Measurements from ENCODE around the gene TBC1D4.

TBC1D4 gene

DNA sequence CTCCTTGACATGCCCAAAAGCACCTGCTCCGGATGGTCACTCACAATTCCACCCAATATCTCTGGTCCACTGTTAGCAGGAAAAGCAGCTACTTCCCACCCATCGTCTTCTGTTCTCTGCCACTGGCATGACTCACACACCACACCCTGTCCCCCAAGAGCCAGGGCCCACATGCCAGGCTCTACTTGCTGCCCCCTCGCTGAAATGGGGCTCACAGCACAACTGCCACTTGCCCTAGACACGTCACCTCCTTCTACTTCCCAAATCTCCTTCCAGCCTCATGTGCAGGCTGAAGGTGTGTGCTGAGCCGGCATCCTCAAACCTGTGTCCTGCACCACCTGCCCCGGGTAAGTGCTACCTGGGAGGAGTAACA, 65.0 kb downstream of the TBC1D4 start:
- DNase-seq, result no peak

DNA sequence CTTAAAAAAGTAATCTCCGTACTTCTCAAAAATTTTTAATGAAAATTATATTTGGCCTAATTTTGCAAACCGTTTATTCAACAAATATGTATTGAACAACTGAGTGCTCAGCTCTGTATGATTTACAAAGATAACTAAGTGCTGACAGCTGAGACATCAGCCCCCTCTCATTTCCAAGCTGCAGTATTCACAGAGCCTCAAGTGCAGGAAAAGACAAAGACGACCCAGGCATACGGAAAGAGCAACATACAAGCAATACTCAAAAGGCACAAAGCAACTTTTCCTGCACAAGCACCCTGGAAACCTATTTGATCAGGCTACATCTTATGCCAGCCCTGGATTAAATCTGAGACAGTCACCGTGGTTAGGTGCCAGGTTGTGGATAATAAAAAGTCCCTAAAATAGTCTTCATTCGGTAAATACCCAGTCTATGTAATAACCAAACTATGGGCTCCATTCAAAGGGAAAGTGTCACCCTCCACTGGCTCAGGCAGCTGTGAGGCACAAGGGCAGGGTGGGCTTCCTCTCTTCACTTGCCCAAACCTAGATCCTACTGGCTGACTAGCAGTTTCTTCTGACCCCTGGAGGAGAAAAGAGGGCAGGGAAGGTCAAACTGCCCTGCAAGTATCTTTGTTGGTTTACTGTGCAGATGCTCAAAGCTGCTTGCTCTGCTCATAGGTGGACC, 65.5 kb downstream of the TBC1D4 start:
- DNase-seq, result no peak

DNA sequence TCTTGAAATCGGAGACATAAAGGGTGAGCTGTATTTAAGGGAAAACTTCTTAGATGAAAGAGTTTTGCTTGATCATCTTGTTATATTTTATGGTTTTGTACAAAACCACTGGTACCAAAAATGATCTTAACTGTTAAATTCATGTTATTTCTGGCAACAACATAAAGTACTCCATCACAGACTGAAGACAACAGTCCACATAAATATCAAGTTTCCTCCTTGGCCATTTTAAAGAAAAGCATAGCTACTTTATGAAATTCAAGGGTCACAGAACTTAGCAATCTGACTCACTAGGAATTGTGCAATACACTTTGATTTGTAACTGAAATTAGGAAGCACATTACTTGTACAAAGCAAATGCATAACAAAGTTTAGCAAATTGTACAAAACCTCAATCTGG, 66.3 kb downstream of the TBC1D4 start:
- DNase-seq, result no peak

DNA sequence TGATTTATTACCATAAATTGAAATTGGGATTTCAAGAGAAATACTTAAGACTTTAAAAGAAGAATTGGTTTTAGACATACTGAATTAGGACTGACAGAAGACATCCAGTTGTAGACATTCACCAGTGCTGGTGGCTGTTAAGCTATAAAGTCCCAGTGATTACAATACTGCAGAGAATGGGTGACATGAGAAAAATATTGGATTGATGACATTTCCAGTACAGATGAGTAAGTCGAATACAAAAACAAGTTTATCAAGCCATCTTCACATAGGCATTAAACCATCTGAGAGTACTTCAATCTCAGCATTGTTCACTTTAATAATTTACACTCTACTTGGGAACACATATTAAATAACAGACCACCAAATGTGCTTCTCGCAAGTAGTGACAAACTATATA, 66.8 kb downstream of the TBC1D4 start:
- no peak for DNase-seq

DNA sequence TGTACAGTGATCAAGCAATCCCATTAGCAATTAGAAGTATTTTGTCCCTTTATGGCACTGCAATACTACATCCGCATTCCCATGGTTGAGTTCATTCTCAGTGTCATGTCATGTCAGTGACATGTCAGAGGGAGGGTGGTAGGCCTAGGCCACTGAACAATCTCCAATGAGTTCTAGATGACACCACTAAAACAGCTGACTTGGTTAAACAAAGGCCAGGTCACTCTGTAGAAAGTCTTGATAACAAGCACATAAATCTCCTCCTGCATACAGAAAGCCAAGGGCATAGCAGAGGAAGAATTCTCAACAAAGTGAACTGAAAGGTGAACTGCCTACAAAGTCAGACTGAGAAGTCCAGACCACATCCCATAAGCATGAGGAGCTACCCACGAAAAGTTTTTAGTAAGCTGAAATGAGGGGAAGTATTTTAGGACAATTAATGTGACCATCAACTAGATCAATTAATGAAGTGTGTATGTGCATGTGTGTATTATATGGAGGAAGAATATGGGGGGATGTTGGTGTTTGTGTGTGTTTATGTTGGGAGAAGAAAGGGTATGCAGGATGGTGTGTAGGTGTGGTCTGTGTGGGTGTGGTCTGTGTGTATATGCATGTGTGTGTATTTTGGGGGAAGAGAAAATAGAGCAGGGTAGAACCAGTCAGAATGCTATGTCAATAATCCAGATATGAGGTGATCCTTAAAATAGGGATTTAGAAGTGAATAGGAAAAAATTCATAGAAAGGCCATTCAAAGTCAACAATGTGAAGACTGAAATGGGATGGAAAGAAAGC, 67.7 kb downstream of the TBC1D4 start:
- DNase-seq, result no peak

DNA sequence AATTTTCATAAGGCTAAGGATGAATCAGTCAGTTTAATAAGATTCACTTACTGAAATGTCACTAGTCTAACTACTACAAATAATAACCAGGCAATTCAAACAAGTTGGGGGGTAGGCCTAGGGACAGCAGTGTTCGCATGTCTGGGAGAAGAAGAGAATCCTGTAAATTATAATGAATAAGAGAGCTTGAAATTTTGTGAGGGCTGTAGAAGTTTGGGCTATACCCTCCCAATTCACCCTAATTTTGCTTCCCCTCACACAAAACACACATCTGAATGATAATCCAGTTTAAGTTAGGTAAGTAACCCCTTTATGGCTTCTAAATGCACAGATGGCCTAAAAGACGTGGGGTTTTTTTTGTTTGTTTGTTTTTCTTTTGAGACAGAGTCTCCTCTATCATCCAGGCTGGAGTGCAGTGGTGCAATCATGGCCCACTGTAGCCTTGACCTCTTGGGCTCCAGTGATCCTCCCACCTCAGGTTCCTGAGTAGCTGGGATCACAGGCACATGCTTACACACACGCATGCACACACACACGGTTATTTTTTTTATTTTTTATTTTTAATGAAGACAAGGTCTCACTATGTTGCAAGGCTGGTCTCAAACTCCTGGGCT, 69.9 kb downstream of the TBC1D4 start:
- no peak for DNase-seq

DNA sequence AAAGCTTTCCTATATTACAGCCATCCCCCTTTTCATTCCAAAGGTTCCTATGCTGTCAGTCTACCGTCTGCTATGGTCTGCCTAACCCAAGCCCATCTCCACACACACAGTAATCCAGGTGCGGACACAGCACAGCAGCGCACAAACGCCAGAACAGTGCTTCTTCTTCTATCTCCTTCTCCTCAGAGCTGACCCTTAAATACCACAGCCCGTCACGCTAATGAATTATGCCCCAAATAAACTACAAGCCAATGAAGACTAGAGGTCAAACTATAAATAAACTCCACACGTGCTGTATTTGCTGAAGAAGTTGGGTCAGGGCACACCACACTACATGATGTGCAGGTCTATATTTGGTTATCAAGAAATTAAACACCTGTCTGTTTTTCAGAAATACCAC, 71.8 kb downstream of the TBC1D4 start:
- no peak for DNase-seq

DNA sequence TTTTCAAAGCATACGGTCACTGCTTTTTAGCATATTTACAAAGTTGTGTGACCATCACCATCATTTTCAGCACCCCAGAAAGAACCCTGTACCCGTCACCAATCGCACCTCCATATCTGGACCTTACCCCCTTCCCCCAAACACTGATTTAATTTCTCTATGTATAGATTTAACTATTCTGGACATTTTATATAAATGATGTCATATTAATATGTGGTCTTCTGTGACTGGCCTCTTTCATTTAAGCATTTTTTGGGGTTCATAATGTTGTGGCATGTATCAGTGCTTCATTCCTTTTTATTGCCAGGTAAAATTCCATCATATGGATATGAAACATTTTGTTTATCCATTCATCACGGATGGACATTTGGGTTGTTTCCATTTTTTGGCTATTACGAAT, 74.0 kb downstream of the TBC1D4 start:
- no peak for DNase-seq

DNA sequence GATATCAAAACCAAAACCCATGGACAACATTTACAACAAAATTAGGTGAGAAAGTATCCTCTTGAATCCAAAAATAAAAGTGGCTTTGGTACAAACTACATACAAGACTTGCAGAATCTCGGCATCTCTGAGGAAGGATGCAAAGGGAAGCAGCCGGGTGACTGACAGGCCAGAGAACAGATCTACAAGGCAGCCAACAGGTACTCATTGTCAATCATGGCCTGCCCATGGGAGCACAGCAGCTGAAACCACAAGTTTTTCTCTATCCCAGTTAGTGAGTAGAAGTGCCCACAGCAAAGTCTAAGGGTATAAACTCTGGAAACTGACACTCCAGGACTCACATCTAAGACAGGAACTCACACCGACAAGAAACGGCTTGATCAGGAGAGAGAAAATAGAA, 74.5 kb downstream of the TBC1D4 start:
- DNase-seq, result no peak

DNA sequence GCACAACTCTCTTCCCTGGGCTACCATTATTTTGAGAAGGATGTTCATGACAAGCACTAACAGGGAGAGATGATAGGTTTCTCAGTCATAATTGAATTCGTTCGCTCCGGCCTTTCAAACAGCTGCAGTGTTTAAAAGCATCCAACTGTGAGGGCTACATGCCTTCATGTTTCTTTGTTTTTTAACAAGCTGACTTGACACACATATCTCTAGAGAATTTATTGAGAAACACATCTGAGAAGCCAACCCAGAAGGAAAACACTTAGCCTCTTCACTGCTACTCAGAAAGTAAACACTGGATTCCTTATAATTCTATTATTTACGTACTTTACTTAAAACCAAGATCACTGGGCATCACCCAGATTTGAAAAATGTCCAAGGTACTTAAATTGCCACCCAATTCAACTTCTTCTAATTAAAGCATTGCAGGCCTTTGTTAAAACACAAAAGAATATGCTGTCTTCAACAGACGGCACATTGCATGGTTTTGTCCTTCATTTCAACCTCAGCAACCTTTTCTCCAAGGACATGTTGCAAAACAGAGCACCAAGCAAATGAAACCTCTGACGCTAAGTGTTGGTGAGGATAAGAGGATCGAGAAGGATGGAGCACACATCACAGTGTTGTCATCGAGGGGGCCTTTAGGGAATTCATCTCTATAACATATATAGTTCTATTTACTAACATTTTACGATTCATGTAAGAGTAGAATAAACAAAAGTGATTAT, 75.8 kb downstream of the TBC1D4 start:
- DNase-seq, result no peak

DNA sequence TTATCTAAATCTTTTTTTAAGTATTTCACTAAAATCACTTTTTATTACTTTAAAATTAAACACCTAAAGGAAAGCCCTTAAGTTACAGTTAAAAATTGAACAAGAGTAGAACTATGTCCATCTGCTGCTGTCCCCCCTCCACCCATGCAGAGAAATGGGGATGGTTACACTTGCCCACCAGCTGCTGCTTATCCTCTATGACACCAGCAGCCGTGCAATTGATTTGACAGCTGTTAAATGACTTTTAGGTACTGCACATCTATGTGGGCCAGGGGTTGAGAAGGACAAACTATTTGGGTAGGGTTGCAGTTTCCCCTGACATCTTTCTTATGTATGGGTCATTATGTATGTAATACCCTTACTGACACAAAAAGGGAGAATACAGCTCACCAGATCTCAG, 77.2 kb downstream of the TBC1D4 start:
- DNase-seq, result no peak

DNA sequence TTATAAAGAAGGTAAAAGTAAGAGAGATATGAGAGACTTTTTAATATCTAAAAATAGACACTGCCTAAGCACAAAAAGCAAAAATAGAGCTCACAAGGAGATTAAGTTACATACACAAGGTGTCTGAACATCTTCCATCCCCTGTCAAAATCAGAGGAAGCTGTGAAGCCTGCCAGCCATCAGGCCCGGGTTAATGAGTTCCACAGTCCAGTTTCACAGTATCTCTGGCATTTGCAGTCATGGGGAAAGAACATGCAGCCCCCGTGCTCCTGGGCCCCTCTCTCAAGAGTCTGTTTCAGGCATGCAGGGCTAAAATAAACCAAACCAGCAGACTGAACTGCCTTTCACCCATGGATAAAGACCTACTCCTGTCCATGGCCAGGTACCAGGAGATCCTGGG, 79.2 kb downstream of the TBC1D4 start:
- no peak for DNase-seq

DNA sequence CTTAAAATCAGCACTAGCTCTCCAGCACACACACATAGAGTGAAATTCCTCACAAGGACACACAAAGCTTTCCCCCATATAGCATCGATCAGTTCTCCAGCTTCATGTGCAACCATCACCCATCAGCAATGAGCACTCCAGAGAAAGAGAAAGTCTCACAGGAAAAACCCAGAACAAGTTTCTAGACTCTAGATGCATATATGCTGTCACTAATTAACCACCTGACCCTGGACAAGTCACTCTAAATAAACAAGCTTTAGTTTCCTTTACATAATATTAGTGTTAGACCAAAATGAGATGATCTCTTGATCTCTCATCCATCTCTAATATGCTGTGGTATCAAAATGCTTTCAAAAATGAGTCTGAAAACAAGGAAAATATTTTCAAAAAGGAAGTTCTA, 81.2 kb downstream of the TBC1D4 start:
- no peak for DNase-seq

DNA sequence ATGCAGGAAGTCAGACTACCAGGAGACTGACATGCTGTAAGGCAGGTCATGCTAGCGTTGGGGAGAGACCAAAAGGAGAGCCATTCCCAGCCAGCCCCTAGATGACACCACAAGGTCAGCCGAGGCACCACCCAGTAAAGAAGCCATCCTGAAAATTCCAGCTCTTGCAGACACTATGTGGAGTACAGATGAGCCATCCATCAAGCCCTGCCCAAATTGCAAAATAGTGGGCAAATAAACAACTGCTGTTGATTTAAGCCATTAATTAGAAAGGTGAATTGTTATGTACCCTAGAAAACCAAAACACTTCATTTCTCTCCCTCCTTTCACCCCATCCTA, 82.1 kb downstream of the TBC1D4 start:
- DNase-seq, result no peak

DNA sequence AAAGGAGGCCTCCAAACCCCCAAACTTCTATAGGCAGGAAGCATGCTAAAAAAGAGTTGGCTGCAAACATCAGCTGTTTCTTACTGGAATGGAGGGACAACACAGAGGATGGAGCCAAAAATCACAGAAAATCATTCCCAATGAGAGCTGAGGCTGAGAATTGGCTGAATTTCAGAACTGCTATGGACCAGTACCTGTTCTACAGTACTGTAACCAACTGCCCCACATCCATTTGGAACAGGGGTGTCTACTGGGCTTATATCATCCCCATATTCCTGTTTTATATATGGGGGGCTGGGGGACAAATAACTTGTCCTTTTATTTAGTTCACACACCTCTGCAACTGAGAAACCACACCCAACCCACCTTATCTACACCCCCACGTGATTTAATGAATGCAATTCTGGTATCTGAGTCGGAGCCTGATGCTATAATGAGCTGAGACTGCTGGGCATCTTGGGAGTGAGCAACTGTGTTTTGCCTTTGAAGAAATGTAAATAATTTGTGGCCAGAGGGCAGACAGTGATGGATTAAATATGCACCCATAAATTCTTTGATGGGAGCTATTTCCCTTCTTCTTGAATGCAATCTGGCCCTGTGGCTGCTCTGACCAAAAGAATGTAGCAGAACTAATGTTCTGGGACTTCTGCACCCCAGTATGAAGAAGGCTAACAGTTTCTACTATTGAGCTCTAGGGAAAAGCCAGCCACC, 82.6 kb downstream of the TBC1D4 start:
- no peak for DNase-seq

DNA sequence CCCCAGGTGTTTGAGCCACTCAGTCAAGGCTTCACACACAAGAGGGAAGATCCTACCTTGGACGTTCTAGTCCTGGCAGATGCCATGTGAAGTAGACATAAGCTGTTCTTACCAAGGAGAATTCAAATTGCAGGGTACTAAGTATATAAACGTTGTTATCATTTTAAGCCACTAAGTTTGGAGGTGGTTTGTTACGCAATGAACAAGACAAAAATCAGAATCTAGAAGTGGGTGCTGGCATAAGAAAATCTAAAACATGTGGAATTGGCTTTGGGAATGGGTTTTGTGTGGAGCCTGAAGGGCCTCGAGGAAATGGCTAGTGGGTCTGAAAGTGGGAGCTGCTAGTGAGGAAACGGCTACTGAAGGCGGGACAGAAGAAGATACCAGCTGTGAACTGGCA, 83.9 kb downstream of the TBC1D4 start:
- no peak for DNase-seq

DNA sequence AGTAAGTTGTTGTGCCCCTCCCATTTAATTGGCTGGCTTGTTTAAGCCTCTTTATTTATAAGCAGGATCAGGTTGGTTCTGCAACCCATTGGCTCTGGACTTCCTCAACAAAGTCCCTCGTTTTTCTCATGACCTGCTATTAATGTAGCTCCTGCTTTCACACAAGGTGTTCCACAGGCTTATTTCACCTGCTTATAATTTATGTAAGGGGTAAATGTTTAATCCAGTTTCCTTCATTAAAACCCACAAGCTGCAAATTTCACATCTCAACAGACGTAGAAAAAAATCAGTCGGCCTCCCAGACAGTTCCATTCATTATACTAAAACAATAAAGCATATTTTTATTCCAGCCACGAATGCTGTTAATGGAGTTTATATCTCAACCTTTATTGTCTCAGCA, 86.1 kb downstream of the TBC1D4 start:
- no peak for DNase-seq

DNA sequence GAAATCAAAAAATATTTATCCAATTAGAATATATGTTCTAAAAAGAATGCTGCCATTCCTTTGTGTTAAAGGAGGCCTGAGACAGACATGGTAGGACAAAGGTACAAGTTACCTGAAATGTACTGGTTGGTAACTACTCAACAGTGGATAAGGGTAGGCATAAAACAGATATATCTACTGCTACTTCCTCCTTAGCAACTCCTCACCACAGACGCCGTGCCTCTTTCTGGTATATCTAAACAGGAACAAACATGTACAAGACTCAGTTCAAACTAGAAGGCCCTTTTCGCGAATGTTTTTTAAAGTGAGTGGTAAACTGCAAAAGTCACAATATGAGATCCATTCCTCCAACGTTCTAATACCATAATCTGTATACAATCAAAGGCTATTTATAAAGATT, 86.9 kb downstream of the TBC1D4 start:
- no peak for DNase-seq

DNA sequence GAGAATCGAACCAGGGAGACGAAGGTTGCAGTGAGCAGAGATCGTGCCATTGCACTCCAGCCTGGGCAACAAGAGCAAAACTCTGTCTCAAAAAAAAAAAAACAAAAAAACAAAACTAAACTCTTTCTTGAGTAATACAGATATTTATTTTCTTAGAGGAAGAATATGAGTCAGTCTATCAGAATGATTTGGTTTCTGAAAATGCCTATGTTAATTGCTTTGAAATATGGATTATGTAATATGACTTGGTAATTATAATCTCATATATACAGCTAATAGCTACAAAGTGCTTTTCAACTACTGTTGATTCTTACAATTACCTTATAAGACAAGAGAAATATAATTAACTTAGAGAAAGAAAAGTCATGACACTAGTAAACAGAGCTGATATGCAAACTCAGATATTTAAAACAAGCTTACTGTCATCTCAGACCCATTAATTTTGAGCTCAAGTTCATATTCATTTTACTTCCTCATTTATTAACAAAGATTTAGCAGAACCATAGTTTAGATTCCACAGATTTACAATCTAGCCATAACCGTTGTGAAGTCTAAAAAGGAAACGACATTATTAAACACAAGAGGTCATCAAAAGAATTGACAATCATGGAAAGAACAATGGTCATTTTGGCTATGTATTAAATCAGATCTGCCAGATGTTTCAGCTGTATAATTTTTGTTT, 88.0 kb downstream of the TBC1D4 start:
- DNase-seq, result no peak

DNA sequence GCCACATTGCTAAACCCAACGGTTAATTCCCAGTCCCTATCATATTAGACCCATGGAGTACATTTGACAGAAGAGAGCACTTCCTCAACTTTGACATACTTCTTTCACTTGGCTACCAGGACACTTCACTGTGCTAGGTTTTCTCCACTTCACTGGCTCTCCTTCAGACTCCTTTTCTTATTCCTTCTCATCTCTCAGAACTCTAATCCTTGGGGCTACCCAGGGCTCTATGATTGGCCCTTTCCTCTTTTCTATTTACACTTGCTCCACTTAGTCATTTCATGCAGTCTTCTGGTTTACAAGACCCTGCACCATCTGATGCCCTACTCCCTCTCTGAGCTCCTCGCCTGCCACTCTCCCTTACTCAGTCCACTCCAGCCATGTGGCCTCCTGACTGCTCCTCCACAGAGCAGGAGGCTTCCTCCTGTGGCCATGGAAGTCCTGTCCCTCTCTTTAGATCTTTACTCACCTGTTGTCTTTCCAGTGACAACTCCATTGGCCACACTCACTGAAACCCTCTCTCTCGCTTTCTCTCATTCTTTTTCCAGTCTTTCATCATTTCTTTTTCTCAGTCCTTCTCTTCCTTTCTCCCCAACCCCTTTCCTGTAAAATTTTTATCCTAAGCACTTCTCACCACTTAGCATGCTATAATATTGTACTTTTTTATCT, 90.4 kb downstream of the TBC1D4 start:
- no peak for DNase-seq

DNA sequence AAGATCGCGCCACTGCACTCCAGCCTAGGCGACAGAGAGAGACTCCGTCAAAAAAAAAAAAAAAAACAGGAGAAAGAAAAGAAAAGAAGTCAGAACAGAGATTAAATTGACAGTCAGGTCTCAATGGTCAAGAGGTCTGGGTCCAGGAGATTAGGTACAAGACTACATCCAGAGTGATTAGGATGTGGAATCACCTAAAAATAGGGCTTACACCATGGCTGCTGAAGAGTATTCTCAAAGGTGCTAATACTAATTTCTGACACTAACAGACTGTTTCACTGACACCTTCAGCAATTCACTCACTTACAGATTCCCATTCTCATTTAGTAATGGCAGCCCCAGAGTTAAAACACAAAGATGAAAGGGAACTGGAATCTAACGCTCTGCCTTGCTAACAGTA, 91.7 kb downstream of the TBC1D4 start:
- DNase-seq, result no peak

DNA sequence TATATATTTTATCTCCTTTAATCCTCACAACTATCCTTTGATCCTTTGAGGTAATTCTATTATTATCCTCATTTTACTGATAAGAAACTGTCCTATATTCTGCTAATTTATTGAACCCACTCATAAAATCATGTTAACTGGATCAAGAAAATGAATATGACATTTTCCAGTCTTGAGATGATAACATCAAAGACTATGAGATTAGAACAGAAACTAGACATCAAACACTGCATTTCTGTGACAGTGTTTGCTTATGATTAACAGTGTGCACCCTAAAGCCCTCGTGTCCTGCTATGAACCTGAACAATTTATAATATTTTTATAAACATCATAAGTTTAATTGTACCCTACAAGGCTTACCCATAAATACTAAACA, 96.3 kb downstream of the TBC1D4 start:
- DNase-seq, result no peak
